OCI-LY7 (cell line): Measurements from ENCODE around the gene MRPS2. TPM values are rescaled to one million over a fixed set of nuclear protein-coding genes. Genes with fewer than 3 reads are reported as not detected.

Experiments
- BruUV-seq: library from RNA; stranded (reverse); fragments of 400-500 nt; replicated peaks from 2 replicates; lab custom pipeline; 2021; lab: Mats Ljungman, UMichigan
- CTCF ChIA-PET: fragments of 300-600 bp; sonication (Branson Sonifier 250); formaldehyde crosslinking; loops from one replicate; lab custom pipeline; 2022; ENCODE audit warnings: antibody characterized with exemption; ENCODE audit not compliant: unreplicated experiment; lab: Charles Lee
- POLR2A ChIA-PET: fragments of 300-600 bp; sonication (Branson Sonifier 250); formaldehyde crosslinking; loops from one replicate; lab custom pipeline; 2022; ENCODE audit warnings: antibody characterized with exemption; lab: Charles Lee
- DNase-seq: peaks from one replicate; pipeline ENCODE4 v3.0.0-alpha.2; 2015; ENCODE audit warnings: low spot score
- H2AFZ ChIP-seq: fragments of 200-600 bp; sonication (generic), shearing (Covaris generic); 2 replicates; pipeline ENCODE4 v1.6.1; 2014; ENCODE audit warnings: mild to moderate bottlenecking, antibody characterized with exemption, low read length, moderate library complexity
- H3K27ac ChIP-seq: fragments of 200-600 bp; sonication (generic); 2 replicates; pipeline ENCODE4 v1.5.1; 2014; ENCODE audit warnings: mixed run types, low read depth, mild to moderate bottlenecking, moderate library complexity, low read length, inconsistent platforms; ENCODE audit not compliant: poor library complexity, severe bottlenecking
- H3K36me3 ChIP-seq: fragments of 200-600 bp; sonication (generic); 2 replicates; pipeline ENCODE4 v1.6.1; 2014; ENCODE audit warnings: mild to moderate bottlenecking, antibody characterized with exemption, low read length, moderate library complexity, mixed read lengths; ENCODE audit not compliant: insufficient read depth
- H3K4me1 ChIP-seq: fragments of 200-600 bp; sonication (generic); 2 replicates; pipeline ENCODE4 v1.5.1; 2014; ENCODE audit warnings: mild to moderate bottlenecking, low read length; ENCODE audit not compliant: insufficient read depth, poor library complexity, severe bottlenecking
- H3K4me2 ChIP-seq: fragments of 200-600 bp; sonication (generic); 2 replicates; pipeline ENCODE4 v1.6.1; 2014; ENCODE audit warnings: mild to moderate bottlenecking, low read length
- H3K4me3 ChIP-seq: fragments of 200-600 bp; sonication (generic); 2 replicates; pipeline ENCODE4 v1.5.1; 2014; ENCODE audit warnings: mild to moderate bottlenecking, low read depth, low read length; ENCODE audit not compliant: poor library complexity, severe bottlenecking
- H3K79me2 ChIP-seq: fragments of 200-600 bp; sonication (generic); 2 replicates; pipeline ENCODE4 v1.6.1; 2016; ENCODE audit warnings: low read depth, mild to moderate bottlenecking, low read length, moderate library complexity, mixed read lengths; ENCODE audit not compliant: insufficient read depth
- H3K9me2 ChIP-seq: fragments of 200-600 bp; sonication (generic); 2 replicates; pipeline ENCODE4 v1.6.1; 2016; ENCODE audit warnings: mild to moderate bottlenecking, low read length, mixed read lengths; ENCODE audit not compliant: insufficient read depth
- H3K9me3 ChIP-seq: fragments of 200-600 bp; sonication (generic); 2 replicates; pipeline ENCODE4 v1.6.1; 2014; ENCODE audit warnings: mild to moderate bottlenecking, mixed run types, low read length, mixed read lengths
- H4K20me1 ChIP-seq: fragments of 200-600 bp; sonication (generic); 2 replicates; pipeline ENCODE4 v1.6.1; 2014; ENCODE audit warnings: mild to moderate bottlenecking, antibody characterized with exemption, low read length, moderate library complexity, mixed read lengths; ENCODE audit not compliant: insufficient read depth
- EZH2phosphoT487 ChIP-seq: fragments of 200-600 bp; sonication (generic); IDR thresholded peaks from 2 replicates; pipeline ENCODE4 v1.6.1; 2018; ENCODE audit warnings: low read depth, borderline replicate concordance, mild to moderate bottlenecking, mixed run types, antibody characterized with exemption, low read length, moderate library complexity, mixed read lengths
- intact Hi-C: fragments of 100-400 bp; cut with micrococcal nuclease; formaldehyde crosslinking; loops from one replicate; pipeline ENCODE4 v1.10.0; 2022; ENCODE audit not compliant: unreplicated experiment
- total RNA-seq, 2 experiments: library from RNA; depleted of rRNA in 1 of 2; stranded (reverse); fragments of >200 nt in 1 of 2; shearing (Covaris generic) in 1 of 2; gene quantifications; 2 replicates each; pipeline ENCODE4 v1.2.3, GENCODE V29; 2014 to 2022
- TF ChIP-seq, protein P1 (sequence below): fragments of 200-600 bp; sonication (generic); conservative IDR thresholded peaks from 2 replicates; pipeline ENCODE4 v1.5.1; 2014; ENCODE audit warnings: mild to moderate bottlenecking, antibody characterized with exemption, low read length, moderate library complexity, mixed read lengths

The MRPS2 gene
- total RNA-seq, 2 experiments from 2014 or later, result 42.7 to 55.7 TPM

DNA sequence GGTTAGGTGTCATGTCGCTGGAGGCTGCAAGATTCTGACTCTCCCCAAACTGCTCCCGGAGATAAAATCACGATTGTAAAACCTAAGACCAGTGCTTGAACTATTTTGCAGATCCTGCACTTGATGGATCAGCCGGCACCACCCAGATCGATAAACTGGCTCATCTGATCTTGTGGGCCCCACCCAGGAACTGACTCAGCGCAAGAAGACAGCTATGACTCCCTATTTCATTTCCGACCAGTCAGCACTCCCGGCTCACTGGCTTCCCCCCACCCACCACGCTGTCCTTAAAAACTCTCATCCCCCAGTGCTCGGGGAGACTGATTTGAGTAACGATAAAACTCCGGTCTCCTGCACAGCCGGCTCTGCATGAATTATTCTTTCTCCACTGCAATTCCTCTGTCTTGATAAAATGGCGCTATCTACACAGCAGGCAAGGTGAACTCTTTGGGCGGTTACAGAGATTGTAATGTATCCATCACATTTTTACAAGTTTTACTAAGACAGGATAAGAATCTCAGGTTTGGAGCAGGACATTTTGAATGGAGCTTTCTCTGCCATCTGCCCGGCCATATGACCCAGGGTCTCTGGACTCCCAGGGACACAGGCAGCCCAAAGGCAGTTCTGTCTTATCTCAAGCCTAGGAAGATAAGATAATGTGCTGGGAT, 31.5 kb upstream of the MRPS2 start:
- CTCF ChIA-PET, result no interaction called here
- no TSS peak for BruUV-seq
- POLR2A ChIA-PET, result no interaction called here

DNA sequence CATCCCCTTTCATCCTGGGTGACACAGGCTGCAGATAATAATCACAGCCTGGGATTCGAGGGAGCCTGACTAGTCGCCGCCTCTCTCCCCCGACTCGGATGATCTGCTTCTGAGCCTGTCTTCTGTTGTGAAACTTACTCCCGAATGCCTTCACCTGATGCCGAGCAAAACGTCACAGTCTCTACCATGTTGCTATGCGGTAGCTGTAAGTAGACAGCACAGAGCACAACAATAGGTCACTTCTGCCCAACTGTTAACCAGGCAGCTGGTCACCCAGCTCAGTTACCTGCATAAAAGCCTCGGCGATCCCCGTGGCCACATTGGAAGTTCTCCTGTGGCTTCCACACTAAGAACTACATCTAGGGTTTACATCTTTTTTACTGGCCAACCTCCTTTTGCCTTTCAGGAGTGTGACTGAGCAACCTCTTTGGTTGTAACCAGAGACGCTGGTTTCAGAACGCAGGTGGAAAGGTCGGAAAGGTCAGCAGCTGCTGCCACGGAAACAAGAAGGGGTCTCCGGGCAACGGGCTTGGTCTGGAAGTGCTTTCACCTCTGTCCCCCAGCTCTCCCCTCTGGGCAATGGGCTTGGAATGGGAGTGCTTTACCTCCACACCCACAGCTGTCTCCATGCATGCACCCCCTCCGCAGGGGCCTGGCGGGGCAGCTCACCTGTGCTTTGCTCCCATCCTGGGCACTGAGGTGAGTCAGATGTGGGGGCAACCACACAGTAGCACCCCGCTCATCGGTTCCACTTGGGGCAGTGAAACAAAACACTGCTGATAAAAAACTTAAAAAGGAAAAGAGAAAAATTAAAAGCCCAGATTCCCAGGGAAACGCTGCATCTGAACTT, 28.5 kb upstream of the MRPS2 start:
- Histone ChIP-seq H3K4me2 (no peak overlapping the region), H3K36me3 (no peaks in the 10 kb centered on the region), H4K20me1 (no peaks in the 10 kb centered on the region; the same call in 1 of the 2 replicates), H2AFZ (no peak overlapping the region), H3K4me3 (no peak overlapping the region), H3K79me2 (no peaks in the 10 kb centered on the region), H3K4me1 (no peaks in the 10 kb centered on the region), H3K9me3 (no peaks in the 10 kb centered on the region), H3K9me2 (no peaks in the 10 kb centered on the region), H3K27ac (no peak overlapping the region)
- intact Hi-C loops, result no loop called here
- CTCF ChIA-PET, result no interaction called here
- no peak for DNase-seq
- no peak for TF ChIP-seq EZH2phosphoT487
- TF ChIP-seq, protein P1, sequence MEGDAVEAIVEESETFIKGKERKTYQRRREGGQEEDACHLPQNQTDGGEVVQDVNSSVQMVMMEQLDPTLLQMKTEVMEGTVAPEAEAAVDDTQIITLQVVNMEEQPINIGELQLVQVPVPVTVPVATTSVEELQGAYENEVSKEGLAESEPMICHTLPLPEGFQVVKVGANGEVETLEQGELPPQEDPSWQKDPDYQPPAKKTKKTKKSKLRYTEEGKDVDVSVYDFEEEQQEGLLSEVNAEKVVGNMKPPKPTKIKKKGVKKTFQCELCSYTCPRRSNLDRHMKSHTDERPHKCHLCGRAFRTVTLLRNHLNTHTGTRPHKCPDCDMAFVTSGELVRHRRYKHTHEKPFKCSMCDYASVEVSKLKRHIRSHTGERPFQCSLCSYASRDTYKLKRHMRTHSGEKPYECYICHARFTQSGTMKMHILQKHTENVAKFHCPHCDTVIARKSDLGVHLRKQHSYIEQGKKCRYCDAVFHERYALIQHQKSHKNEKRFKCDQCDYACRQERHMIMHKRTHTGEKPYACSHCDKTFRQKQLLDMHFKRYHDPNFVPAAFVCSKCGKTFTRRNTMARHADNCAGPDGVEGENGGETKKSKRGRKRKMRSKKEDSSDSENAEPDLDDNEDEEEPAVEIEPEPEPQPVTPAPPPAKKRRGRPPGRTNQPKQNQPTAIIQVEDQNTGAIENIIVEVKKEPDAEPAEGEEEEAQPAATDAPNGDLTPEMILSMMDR, result no peak
- POLR2A ChIA-PET, result no interaction called here
- BruUV-seq, result no TSS peak

More for the DNA sequence above, 31.5 kb upstream of the MRPS2 start:
- Histone ChIP-seq H4K20me1 (no peaks in the 10 kb centered on the region; the same call in 1 of the 2 replicates), H3K9me2 (no peaks in the 10 kb centered on the region), H3K4me3 (no peak overlapping the region), H3K9me3 (no peaks in the 10 kb centered on the region), H3K4me1 (no peaks in the 10 kb centered on the region), H3K79me2 (no peaks in the 10 kb centered on the region), H3K36me3 (no peaks in the 10 kb centered on the region), H3K27ac (no peak overlapping the region), H3K4me2 (no peak overlapping the region), H2AFZ (no peak overlapping the region)
- DNase-seq, result no peak
- TF ChIP-seq, protein P1, result no peak
- TF ChIP-seq EZH2phosphoT487, result no peak
- intact Hi-C loops, result no loop called here
